ENCODE results near the gene DISC1.

DNA sequence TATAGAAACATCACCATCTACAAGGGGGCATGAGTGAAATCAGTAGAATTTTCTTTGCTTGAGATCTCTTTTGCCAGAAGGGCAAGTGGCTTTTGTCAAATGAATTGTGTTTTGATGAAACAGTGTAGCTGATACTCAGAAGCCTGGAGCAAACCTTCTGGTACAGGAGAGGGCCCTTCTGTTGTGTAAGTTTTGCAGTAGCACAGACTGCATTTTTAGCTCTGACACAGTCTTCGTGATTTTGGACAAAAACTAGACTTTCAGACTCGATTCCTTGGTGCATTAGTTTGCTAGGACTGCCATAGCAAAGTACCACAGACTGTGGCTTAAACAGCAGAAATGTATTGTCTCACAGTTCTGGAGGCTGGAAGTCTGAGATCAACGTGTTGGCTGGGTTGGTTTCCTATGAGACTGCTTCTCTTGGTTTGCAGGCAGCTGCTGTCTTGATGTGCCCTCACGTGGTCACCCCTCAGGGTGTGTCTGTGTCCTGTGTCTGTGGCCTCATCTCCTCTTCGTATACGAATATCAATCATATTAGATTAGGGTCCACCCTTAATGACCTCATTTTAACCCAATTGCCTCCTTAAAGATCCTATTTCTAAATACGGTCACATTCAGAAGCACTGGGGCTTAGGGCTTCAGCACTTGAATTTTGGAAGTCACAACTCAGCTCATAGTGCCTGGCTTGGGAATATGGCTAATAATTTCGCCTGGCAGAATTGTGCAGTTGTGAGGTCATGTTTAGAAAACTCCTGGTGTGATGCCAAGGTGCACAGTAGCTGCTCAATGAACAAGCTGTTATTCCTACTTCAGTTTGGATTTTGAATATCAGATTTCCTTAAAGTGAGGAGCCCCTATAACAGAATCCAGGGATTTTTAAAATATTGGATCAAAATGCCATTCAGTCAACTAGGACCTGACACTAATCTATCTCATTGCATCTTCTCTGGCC, 21.2 kb upstream of the DISC1 start:
- TF ChIP-seq, protein P1, sequence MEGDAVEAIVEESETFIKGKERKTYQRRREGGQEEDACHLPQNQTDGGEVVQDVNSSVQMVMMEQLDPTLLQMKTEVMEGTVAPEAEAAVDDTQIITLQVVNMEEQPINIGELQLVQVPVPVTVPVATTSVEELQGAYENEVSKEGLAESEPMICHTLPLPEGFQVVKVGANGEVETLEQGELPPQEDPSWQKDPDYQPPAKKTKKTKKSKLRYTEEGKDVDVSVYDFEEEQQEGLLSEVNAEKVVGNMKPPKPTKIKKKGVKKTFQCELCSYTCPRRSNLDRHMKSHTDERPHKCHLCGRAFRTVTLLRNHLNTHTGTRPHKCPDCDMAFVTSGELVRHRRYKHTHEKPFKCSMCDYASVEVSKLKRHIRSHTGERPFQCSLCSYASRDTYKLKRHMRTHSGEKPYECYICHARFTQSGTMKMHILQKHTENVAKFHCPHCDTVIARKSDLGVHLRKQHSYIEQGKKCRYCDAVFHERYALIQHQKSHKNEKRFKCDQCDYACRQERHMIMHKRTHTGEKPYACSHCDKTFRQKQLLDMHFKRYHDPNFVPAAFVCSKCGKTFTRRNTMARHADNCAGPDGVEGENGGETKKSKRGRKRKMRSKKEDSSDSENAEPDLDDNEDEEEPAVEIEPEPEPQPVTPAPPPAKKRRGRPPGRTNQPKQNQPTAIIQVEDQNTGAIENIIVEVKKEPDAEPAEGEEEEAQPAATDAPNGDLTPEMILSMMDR (IDR thresholded peaks at IDR 0.05): no peak
- TF ChIP-seq POLR2A (IDR thresholded peaks at IDR 0.05): no peak
